Measurements from ENCODE around the gene PITHD1.

DNA sequence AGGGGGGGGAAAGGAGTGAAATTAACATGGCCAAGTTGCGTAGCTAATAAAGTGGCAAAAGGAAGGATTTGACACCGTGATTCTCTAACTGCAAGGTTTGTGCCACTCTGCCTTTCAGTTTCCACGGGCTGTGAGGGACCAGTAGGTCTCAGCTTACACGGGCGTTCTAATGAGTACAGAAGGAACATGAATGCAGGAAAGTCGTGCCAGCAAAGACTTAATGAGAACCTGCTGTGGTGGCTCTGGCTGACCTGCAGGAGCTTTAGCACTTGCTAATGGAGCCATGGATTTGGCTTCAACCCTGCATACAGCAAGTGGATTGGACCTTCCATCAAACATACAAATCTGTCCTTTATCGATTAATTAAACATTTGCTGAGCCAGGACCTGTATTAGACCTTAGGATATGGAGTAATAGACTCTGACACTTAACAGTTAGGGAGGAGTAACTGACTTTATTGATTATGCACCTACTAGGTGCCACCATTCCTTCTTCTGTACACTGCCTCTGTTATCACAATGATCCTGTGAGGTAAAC is 15.1 kb upstream of the PITHD1 start:
- TF ChIP-seq, protein P1, sequence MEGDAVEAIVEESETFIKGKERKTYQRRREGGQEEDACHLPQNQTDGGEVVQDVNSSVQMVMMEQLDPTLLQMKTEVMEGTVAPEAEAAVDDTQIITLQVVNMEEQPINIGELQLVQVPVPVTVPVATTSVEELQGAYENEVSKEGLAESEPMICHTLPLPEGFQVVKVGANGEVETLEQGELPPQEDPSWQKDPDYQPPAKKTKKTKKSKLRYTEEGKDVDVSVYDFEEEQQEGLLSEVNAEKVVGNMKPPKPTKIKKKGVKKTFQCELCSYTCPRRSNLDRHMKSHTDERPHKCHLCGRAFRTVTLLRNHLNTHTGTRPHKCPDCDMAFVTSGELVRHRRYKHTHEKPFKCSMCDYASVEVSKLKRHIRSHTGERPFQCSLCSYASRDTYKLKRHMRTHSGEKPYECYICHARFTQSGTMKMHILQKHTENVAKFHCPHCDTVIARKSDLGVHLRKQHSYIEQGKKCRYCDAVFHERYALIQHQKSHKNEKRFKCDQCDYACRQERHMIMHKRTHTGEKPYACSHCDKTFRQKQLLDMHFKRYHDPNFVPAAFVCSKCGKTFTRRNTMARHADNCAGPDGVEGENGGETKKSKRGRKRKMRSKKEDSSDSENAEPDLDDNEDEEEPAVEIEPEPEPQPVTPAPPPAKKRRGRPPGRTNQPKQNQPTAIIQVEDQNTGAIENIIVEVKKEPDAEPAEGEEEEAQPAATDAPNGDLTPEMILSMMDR (IDR thresholded peaks at IDR 0.05) = no peak
- TF ChIP-seq POLR2AphosphoS5 (IDR thresholded peaks at IDR 0.05; ENCODE audit: low read depth, low read length) = no peak
- no peak for TF ChIP-seq REST (IDR thresholded peaks at IDR 0.05; ENCODE audit: insufficient read depth in 1 of 2, low read depth in 2 of 2, low read length in 1 of 2)
- no peak for TF ChIP-seq SIN3A (IDR thresholded peaks at IDR 0.05; ENCODE audit: borderline replicate concordance, insufficient read depth, low read depth, low read length)
